HepG2 (cell line): ENCODE results near the gene MAPK13. TPM values are rescaled to one million over a fixed set of nuclear protein-coding genes. Genes with fewer than 3 reads are reported as not detected.

Experiments used
- BCL6 ChIP-seq: IDR thresholded peaks from 2 replicates; pipeline ENCODE4 v1.6.1; 2016; ENCODE audit warnings: missing genetic modification reagents, missing compliant biosample characterization
- CBX1 ChIP-seq: IDR thresholded peaks from one replicate; pipeline ENCODE4 v1.6.1; 2016; ENCODE audit warnings: antibody characterized with exemption, low read depth
- FOSL1 ChIP-seq: sonication (generic); formaldehyde crosslinking; IDR thresholded peaks from 2 replicates; pipeline ENCODE4 v1.9.0; 2021; ENCODE audit warnings: missing genetic modification reagents, borderline replicate concordance
- FOSL2 ChIP-seq: sonication (generic); formaldehyde crosslinking; IDR thresholded peaks from 2 replicates; pipeline ENCODE4 v1.4.0; 2020; ENCODE audit warnings: missing genetic modification reagents
- IRF9 ChIP-seq: sonication (generic); formaldehyde crosslinking; IDR thresholded peaks from 2 replicates; pipeline ENCODE4 v1.8.0; 2022; ENCODE audit warnings: missing genetic modification reagents, mild to moderate bottlenecking, borderline replicate concordance
- JUND ChIP-seq: sonication (generic); formaldehyde crosslinking; IDR thresholded peaks from 2 replicates; pipeline ENCODE4 v1.8.0; 2022; ENCODE audit warnings: mild to moderate bottlenecking, missing genetic modification reagents
- KDM5A ChIP-seq: fragments of 200-600 bp; sonication (generic); IDR thresholded peaks from 2 replicates; pipeline ENCODE4 v1.7.0; 2018; ENCODE audit warnings: antibody characterized with exemption, mild to moderate bottlenecking, low read length, borderline replicate concordance
- MATR3 ChIP-seq: sonication (generic); formaldehyde crosslinking; IDR thresholded peaks from 2 replicates; pipeline ENCODE4 v1.4.0; 2020; ENCODE audit warnings: missing genetic modification reagents
- PHF21A ChIP-seq: sonication (generic); formaldehyde crosslinking; IDR thresholded peaks from 2 replicates; pipeline ENCODE4 v1.5.0; 2020; ENCODE audit warnings: mild to moderate bottlenecking, missing genetic modification reagents
- RXRB ChIP-seq: IDR thresholded peaks from 2 replicates; pipeline ENCODE4 v1.6.1; 2016; ENCODE audit warnings: borderline replicate concordance, missing genetic modification reagents, missing compliant biosample characterization
- SP5 ChIP-seq: IDR thresholded peaks from 2 replicates; pipeline ENCODE4 v1.6.1; 2016; ENCODE audit warnings: low read depth, borderline replicate concordance
- TARDBP ChIP-seq: sonication (generic); formaldehyde crosslinking; IDR thresholded peaks from 2 replicates; pipeline ENCODE4 v1.8.0; 2022; ENCODE audit warnings: mild to moderate bottlenecking, missing genetic modification reagents
- TEAD3 ChIP-seq: optimal IDR thresholded peaks from 2 replicates; pipeline ENCODE3; 2016; ENCODE audit warnings: borderline replicate concordance
- ZFP36L1 ChIP-seq: sonication (generic); formaldehyde crosslinking; IDR thresholded peaks from 2 replicates; pipeline ENCODE4 v1.8.0; 2022; ENCODE audit warnings: mild to moderate bottlenecking, missing genetic modification reagents, moderate library complexity
- ZFP91 ChIP-seq: sonication (generic); formaldehyde crosslinking; IDR thresholded peaks from 2 replicates; pipeline ENCODE4 v1.9.0; 2022; ENCODE audit warnings: missing genetic modification reagents, mild to moderate bottlenecking, borderline replicate concordance
- ZMYM3 ChIP-seq: sonication (generic); formaldehyde crosslinking; IDR thresholded peaks from 2 replicates; pipeline ENCODE4 v1.5.1; 2020; ENCODE audit warnings: mild to moderate bottlenecking, missing genetic modification reagents
- ZNF281 ChIP-seq: sonication (generic); formaldehyde crosslinking; IDR thresholded peaks from 2 replicates; pipeline ENCODE4 v1.4.0; 2020; ENCODE audit warnings: missing genetic modification reagents, borderline replicate concordance
- ZNF337 ChIP-seq: sonication (generic); formaldehyde crosslinking; IDR thresholded peaks from 2 replicates; pipeline ENCODE4 v1.5.1; 2020; ENCODE audit warnings: missing genetic modification reagents, low read depth, mild to moderate bottlenecking, borderline replicate concordance
- ZNF570 ChIP-seq: sonication (generic); formaldehyde crosslinking; IDR thresholded peaks from 2 replicates; pipeline ENCODE4 v1.4.0; 2020; ENCODE audit warnings: mild to moderate bottlenecking, missing genetic modification reagents, borderline replicate concordance
- polyA plus RNA-seq, 8 experiments: library from polyadenylated mRNA; depleted of rRNA in 3 of 8; stranded (reverse) in 7 of 8; unstranded in 1 of 8; fragments of >200 nt; fragmentation: Illumina TruSeq in 4 of 8; extraction: Trizol in 4 of 8; gene quantifications; 2 replicates each; pipeline versions ENCODE4 v1.2.1 to v1.2.3, GENCODE V29; 2011 to 2016; ENCODE audit warnings: low read depth in 4 of 8, missing spikeins in 1 of 8, mixed read lengths in 1 of 8; ENCODE audit not compliant: insufficient read depth in 1 of 8
- total RNA-seq, 5 experiments: library from RNA; depleted of rRNA; stranded (reverse); fragments of >200 nt; fragmentation: Illumina TruSeq; extraction: Trizol; gene quantifications; 2 replicates each; pipeline ENCODE4 v1.2.3, GENCODE V29; 2016; ENCODE audit warnings: low read depth in 1 of 5

MAPK13 gene
- total and polyA plus RNA-seq, 2 of the 13 experiments (the other 11 are each of a cell fraction or from before 2014, with no cell fraction given), result 12.7 to 43.4 TPM

GRCh38 chr6:36113049-36113448 is 17.3 kb upstream of the MAPK13 start (continued):
- no peak for TF ChIP-seq ZFP36L1 (CRISPR knock-in tag)
- no peak for TF ChIP-seq TARDBP (CRISPR knock-in tag)
- TF ChIP-seq PHF21A (CRISPR knock-in tag), result no peak
- no peak for TF ChIP-seq BCL6 (CRISPR knock-in tag)
- TF ChIP-seq CBX1, result no peak
- TF ChIP-seq IRF9, result no peak
- no peak for TF ChIP-seq ZNF570 (CRISPR knock-in tag)
- no peak for TF ChIP-seq KDM5A
- TF ChIP-seq JUND (CRISPR knock-in tag), result 0 out of 2 replicates have a peak, but pooled peaks have one; percentile 27
- TF ChIP-seq SP5 (CRISPR knock-in tag), result peak; percentile 46; the same call in 1 of the 2 replicates
- no peak for TF ChIP-seq RXRB (CRISPR knock-in tag)
- TF ChIP-seq ZNF281 (CRISPR knock-in tag), result no peak
- no peak for TF ChIP-seq ZFP91 (CRISPR knock-in tag)
- TF ChIP-seq TEAD3 (CRISPR knock-in tag), result peak; percentile 82
- TF ChIP-seq ZMYM3 (CRISPR knock-in tag), result 0 out of 2 replicates have a peak, but pooled peaks have one; percentile 25
- no peak for TF ChIP-seq MATR3 (CRISPR knock-in tag)
- TF ChIP-seq FOSL1 (CRISPR knock-in tag), result no peak
- TF ChIP-seq FOSL2 (CRISPR knock-in tag), result peak; percentile 87
- no peak for TF ChIP-seq ZNF337 (CRISPR knock-in tag)
